OCI-LY1 (cell line): ENCODE results near the gene TPO.

Source experiments
- H2AFZ ChIP-seq: fragments of 200-600 bp; sonication (generic), shearing (Covaris generic); 2 replicates; pipeline ENCODE4 v1.6.0; 2014; ENCODE audit warnings: antibody characterized with exemption, mild to moderate bottlenecking, low read length
- H3F3A ChIP-seq: fragments of 200-600 bp; sonication (generic), shearing (Covaris generic); 2 replicates; pipeline ENCODE4 v1.6.0; 2014; ENCODE audit warnings: mild to moderate bottlenecking, antibody characterized with exemption, low read length, moderate library complexity; ENCODE audit not compliant: insufficient read depth
- H3K27ac ChIP-seq: fragments of 200-600 bp; sonication (generic); 2 replicates; pipeline ENCODE4 v1.5.1; 2014; ENCODE audit warnings: low read length, mixed run types, mild to moderate bottlenecking, low read depth; ENCODE audit not compliant: poor library complexity, severe bottlenecking
- H3K27me3 ChIP-seq: fragments of 200-600 bp; sonication (generic); 2 replicates; pipeline ENCODE4 v1.6.0; 2014; ENCODE audit warnings: antibody characterized with exemption, mild to moderate bottlenecking, low read length, moderate library complexity; ENCODE audit not compliant: insufficient read depth
- H3K36me3 ChIP-seq: fragments of 200-600 bp; sonication (generic); 2 replicates; pipeline ENCODE4 v1.6.1; 2014; ENCODE audit warnings: mild to moderate bottlenecking, antibody characterized with exemption, low read length, moderate library complexity, mixed read lengths; ENCODE audit not compliant: insufficient read depth
- H3K4me1 ChIP-seq: fragments of 200-600 bp; sonication (generic); 2 replicates; pipeline ENCODE4 v1.5.1; 2014; ENCODE audit warnings: mild to moderate bottlenecking, low read length, moderate library complexity; ENCODE audit not compliant: insufficient read depth, severe bottlenecking
- H3K4me2 ChIP-seq: fragments of 200-600 bp; sonication (generic), shearing (Covaris generic); 2 replicates; pipeline ENCODE4 v1.6.1; 2014; ENCODE audit warnings: low read length
- H3K4me3 ChIP-seq: fragments of 200-600 bp; sonication (generic); 2 replicates; pipeline ENCODE4 v1.5.1; 2014; ENCODE audit warnings: low read length, low read depth, mild to moderate bottlenecking, mixed read lengths; ENCODE audit not compliant: poor library complexity, severe bottlenecking
- H3K79me2 ChIP-seq: fragments of 200-600 bp; shearing (Covaris generic); 2 replicates; pipeline ENCODE4 v1.6.1; 2016; ENCODE audit warnings: mixed run types, low read length, mixed read lengths; ENCODE audit not compliant: insufficient read depth
- H3K9ac ChIP-seq: fragments of 200-600 bp; sonication (generic), shearing (Covaris generic); 2 replicates; pipeline ENCODE4 v1.6.1; 2014; ENCODE audit warnings: mild to moderate bottlenecking, low read length, mixed read lengths
- H3K9me2 ChIP-seq: fragments of 200-600 bp; sonication (generic), shearing (Covaris generic); 2 replicates; pipeline ENCODE4 v1.6.1; 2014; ENCODE audit warnings: low read depth, mild to moderate bottlenecking, low read length, mixed read lengths
- H3K9me3 ChIP-seq: fragments of 200-600 bp; shearing (Covaris generic); 2 replicates; pipeline ENCODE4 v1.6.1; 2014; ENCODE audit warnings: low read length, mixed read lengths
- H4K20me1 ChIP-seq: fragments of 200-600 bp; sonication (generic), shearing (Covaris generic); 2 replicates; pipeline ENCODE4 v1.6.0; 2016; ENCODE audit warnings: mild to moderate bottlenecking, low read length; ENCODE audit not compliant: insufficient read depth
- CTCF ChIP-seq: fragments of 200-600 bp; sonication (generic), shearing (Covaris generic); IDR thresholded peaks from 2 replicates; pipeline ENCODE4 v1.5.1; 2017; ENCODE audit warnings: mild to moderate bottlenecking, antibody characterized with exemption, low read length, moderate library complexity, mixed read lengths
- EZH2 ChIP-seq: fragments of 200-600 bp; sonication (generic), shearing (Covaris generic); IDR thresholded peaks from 2 replicates; pipeline ENCODE4 v1.8.0; 2017; ENCODE audit warnings: borderline replicate concordance, mixed run types, mild to moderate bottlenecking, antibody characterized with exemption, low read length, moderate library complexity, mixed read lengths

The TPO gene

GRCh38 chr2:1487758-1488157, 74.5 kb downstream of the TPO start:
- Histone ChIP-seq H3K27ac (no peak overlapping the region), H3K9ac (no peak overlapping the region), H4K20me1 (no peaks in the 10 kb centered on the region), H3K4me3 (no peak overlapping the region), H3K4me1 (no peaks in the 10 kb centered on the region), H3K27me3 (no peaks in the 10 kb centered on the region), H2AFZ (no peak overlapping the region), H3F3A (no peaks in the 10 kb centered on the region), H3K79me2 (no peaks in the 10 kb centered on the region), H3K36me3 (no peaks in the 10 kb centered on the region), H3K9me3 (no peaks in the 10 kb centered on the region), H3K4me2 (no peak overlapping the region), H3K9me2 (no peaks in the 10 kb centered on the region)
- TF ChIP-seq EZH2 (no peak), CTCF (no peak)

GRCh38 chr2:1488181-1488671, 75.0 kb downstream of the TPO start:
- Histone ChIP-seq H3K36me3 (no peaks in the 10 kb centered on the region), H4K20me1 (no peaks in the 10 kb centered on the region), H3K79me2 (no peaks in the 10 kb centered on the region), H3K4me2 (no peak overlapping the region), H3K4me3 (no peak overlapping the region), H3F3A (no peaks in the 10 kb centered on the region), H3K9me3 (no peaks in the 10 kb centered on the region), H2AFZ (no peak overlapping the region), H3K9ac (no peak overlapping the region), H3K9me2 (no peaks in the 10 kb centered on the region), H3K27ac (no peak overlapping the region), H3K27me3 (no peaks in the 10 kb centered on the region), H3K4me1 (no peaks in the 10 kb centered on the region)
- TF ChIP-seq CTCF (no peak), EZH2 (no peak)

- Histone ChIP-seq H3K4me2 (no peak overlapping the region), H3K4me1 (no peaks in the 10 kb centered on the region), H3K79me2 (no peaks in the 10 kb centered on the region), H3K9ac (no peak overlapping the region), H3F3A (no peaks in the 10 kb centered on the region), H3K27me3 (no peaks in the 10 kb centered on the region), H3K4me3 (no peak overlapping the region), H3K27ac (no peak overlapping the region), H3K9me3 (no peaks in the 10 kb centered on the region), H3K9me2 (no peaks in the 10 kb centered on the region), H3K36me3 (no peaks in the 10 kb centered on the region), H4K20me1 (no peaks in the 10 kb centered on the region), H2AFZ (no peak overlapping the region)
- TF ChIP-seq CTCF: no peak
These were observed 75.6 kb downstream of the TPO start for GRCh38 chr2:1488851-1489250.
